Adrenal gland (tissue), 12 donors: ENCODE measurements around the gene IFT57. TPM values are rescaled to one million over a fixed set of nuclear protein-coding genes. Genes with fewer than 3 reads are reported as not detected.

ENCODE experiments used
- DNase-seq, 7 donors: peaks; one replicate each; pipeline ENCODE4 v3.0.0-alpha.2; 2019 to 2020
- H3K27ac ChIP-seq, 5 donors: fragments of 200-600 bp; sonication (generic) in 4 of 5; 1 replicate in 3 of 5; 2 replicates in 2 of 5; pipeline versions ENCODE4 v1.5.1 to v1.8.0; 2016 to 2020; ENCODE audit warnings: mild to moderate bottlenecking in 1 of 5
- H3K27me3 ChIP-seq: fragments of 200-600 bp; 2 replicates; pipeline ENCODE4 v1.8.0; 2021
- H3K36me3 ChIP-seq, 2 donors: fragments of 200-600 bp; replicated peaks in 1 of 2; 1 replicate in 1 of 2; 2 replicates in 1 of 2; pipeline versions ENCODE4 v1.5.1 to v1.8.0; 2018 to 2022
- H3K4me1 ChIP-seq, 2 donors: fragments of 200-600 bp; replicated peaks in 1 of 2; 1 replicate in 1 of 2; 2 replicates in 1 of 2; pipeline versions ENCODE4 v1.5.1 to v1.8.0; 2018 to 2021
- H3K4me3 ChIP-seq, 4 donors: fragments of 200-600 bp; sonication (generic) in 3 of 4; one replicate each; pipeline ENCODE4 v1.5.1; 2016 to 2018
- H3K9me3 ChIP-seq, 3 donors: fragments of 200-600 bp; sonication (generic) in 1 of 3; replicated peaks in 1 of 3; 1 replicate in 2 of 3; 2 replicates in 1 of 3; pipeline versions ENCODE4 v1.5.1 to v1.8.0; 2016 to 2021
- POLR2A ChIP-seq, 2 donors: fragments of 450-650 bp; IDR thresholded peaks; one replicate each; pipeline ENCODE4 v1.6.1; 2017; ENCODE audit warnings: antibody characterized with exemption in 2 of 2, mild to moderate bottlenecking in 2 of 2, moderate library complexity in 1 of 2
- WGBS, 4 donors: extraction: QIAGEN DNeasy Blood & Tissue Kit in 2 of 4; methylation state at CpG; one replicate each; pipeline versions ENCODE4 v1.1.5 to v1.1.7; 2013 to 2017; 5-methylcytosine and 5-hydroxymethylcytosine counted together
- intact Hi-C, 2 donors: fragments of 100-400 bp; cut with DNase I; formaldehyde crosslinking; loops; one replicate each; pipeline versions ENCODE4 v1.14.1 to v1.15.0; 2022 to 2023
- polyA plus RNA-seq, 3 donors: library from polyadenylated mRNA; stranded (reverse); fragments of 200-250 nt in 2 of 3; fragments of 350-450 nt in 1 of 3; fragmentation: Illumina TruSeq in 1 of 3; extraction: RNeasy Lipid Tissue Mini Kit (QIAGEN cat#74804) in 1 of 3; gene quantifications; one replicate each; pipeline ENCODE4 v1.2.3, GENCODE V29; 2013 to 2014
- total RNA-seq, 9 donors: library from RNA; depleted of rRNA in 4 of 9; stranded (reverse); fragments of >200 nt in 4 of 9; fragments of 120-200 nt in 1 of 9; fragmentation: NEBNext Ultra II Directional in 1 of 9; extraction: Animal tissue kit (Norgen Biotek cat#: 25700) in 1 of 9; gene quantifications; one replicate each; pipeline versions ENCODE4 v1.1.0 to v1.2.4, GENCODE V29; 2013 to 2023
- TF ChIP-seq, protein P1 (sequence below), 6 experiments: fragments of 450-650 bp in 4 of 6; fragments of 200-600 bp in 2 of 6; sonication (generic) in 1 of 6; IDR thresholded peaks; 1 replicate in 5 of 6; 2 replicates in 1 of 6; pipeline versions ENCODE4 v1.5.1 to v1.8.0; 2016 to 2021; ENCODE audit warnings: antibody characterized with exemption in 6 of 6, mild to moderate bottlenecking in 2 of 6, moderate library complexity in 1 of 6
- donor health status: healthy with polysubstance abuse.
- donor health status: Bipolar disorder and iron deficiency.
- donor health status: DM: yes; HTN: yes; CAD: no.
- donor health status: DM: no; HTN: no; CAD: no.
- donor health status: DM: no; HTN: no; CAD: no.
- donor health status: DM: yes; HTN: yes; CAD: no.

IFT57 gene
- total and polyA plus RNA-seq, 12 donors: 16.1 to 61.9 (median 50.5) TPM

DNA sequence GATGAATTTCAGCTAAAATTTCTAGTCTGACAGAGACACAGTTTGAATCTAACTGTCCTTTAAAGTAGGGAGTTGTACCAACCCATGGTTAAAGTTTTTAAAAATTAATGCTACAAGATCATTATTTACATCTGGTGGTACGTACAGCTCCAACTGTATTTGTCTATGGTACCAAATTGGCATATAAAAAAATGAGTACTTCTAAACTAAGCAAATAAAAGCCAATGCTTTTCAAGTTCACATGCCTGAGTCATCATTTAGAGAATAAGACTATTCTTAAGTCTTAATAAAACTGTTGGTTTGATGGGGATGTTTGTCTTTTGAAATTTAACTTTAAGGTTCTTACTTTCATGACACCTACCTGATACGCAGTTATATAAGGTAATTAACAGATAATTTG lies 21.0 kb upstream of the IFT57 start:
- H3K27ac ChIP-seq: no peak overlapping the region
- DNase-seq: no peak
- no peaks in the 10 kb centered on the region for H3K27me3 ChIP-seq
- TF ChIP-seq POLR2A (IDR thresholded peaks at IDR 0.05): no peak
- TF ChIP-seq, protein P1, sequence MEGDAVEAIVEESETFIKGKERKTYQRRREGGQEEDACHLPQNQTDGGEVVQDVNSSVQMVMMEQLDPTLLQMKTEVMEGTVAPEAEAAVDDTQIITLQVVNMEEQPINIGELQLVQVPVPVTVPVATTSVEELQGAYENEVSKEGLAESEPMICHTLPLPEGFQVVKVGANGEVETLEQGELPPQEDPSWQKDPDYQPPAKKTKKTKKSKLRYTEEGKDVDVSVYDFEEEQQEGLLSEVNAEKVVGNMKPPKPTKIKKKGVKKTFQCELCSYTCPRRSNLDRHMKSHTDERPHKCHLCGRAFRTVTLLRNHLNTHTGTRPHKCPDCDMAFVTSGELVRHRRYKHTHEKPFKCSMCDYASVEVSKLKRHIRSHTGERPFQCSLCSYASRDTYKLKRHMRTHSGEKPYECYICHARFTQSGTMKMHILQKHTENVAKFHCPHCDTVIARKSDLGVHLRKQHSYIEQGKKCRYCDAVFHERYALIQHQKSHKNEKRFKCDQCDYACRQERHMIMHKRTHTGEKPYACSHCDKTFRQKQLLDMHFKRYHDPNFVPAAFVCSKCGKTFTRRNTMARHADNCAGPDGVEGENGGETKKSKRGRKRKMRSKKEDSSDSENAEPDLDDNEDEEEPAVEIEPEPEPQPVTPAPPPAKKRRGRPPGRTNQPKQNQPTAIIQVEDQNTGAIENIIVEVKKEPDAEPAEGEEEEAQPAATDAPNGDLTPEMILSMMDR (IDR thresholded peaks at IDR 0.05): no peak
- WGBS, 4 donors: 90 to 94% (median 92%) methylated on average over 2 of the region's 2 CpGs
- intact Hi-C loops: no loop called here
- H3K9me3 ChIP-seq: no peaks in the 10 kb centered on the region
- no peaks in the 10 kb centered on the region for H3K4me1 ChIP-seq
- H3K36me3 ChIP-seq: no peaks in the 10 kb centered on the region
- H3K4me3 ChIP-seq: no peak overlapping the region

GRCh38 chr3:108242776-108243175 lies 20.6 kb upstream of the IFT57 start:
- Histone ChIP-seq H3K4me3 (no peak overlapping the region), H3K9me3 (no peaks in the 10 kb centered on the region), H3K4me1 (no peaks in the 10 kb centered on the region), H3K36me3 (no peaks in the 10 kb centered on the region), H3K27ac (no peak overlapping the region), H3K27me3 (no peaks in the 10 kb centered on the region)
- intact Hi-C loops: no loop called here
- no peak for DNase-seq
- TF ChIP-seq POLR2A (IDR thresholded peaks at IDR 0.05): no peak
- TF ChIP-seq, protein P1 (IDR thresholded peaks at IDR 0.05): no peak

GRCh38 chr3:108241721-108242120 lies 19.5 kb upstream of the IFT57 start:
- WGBS, 4 donors: 87 to 96% (median 92%) methylated on average over 4 to 6 of the region's 6 CpGs
- Histone ChIP-seq H3K27ac (no peak overlapping the region), H3K4me3 (no peak overlapping the region), H3K27me3 (no peaks in the 10 kb centered on the region), H3K4me1 (no peaks in the 10 kb centered on the region), H3K36me3 (no peaks in the 10 kb centered on the region), H3K9me3 (no peaks in the 10 kb centered on the region)
- intact Hi-C loops: no loop called here
- DNase-seq: no peak
- TF ChIP-seq, protein P1 (IDR thresholded peaks at IDR 0.05): no peak
- TF ChIP-seq POLR2A (IDR thresholded peaks at IDR 0.05): no peak

DNA sequence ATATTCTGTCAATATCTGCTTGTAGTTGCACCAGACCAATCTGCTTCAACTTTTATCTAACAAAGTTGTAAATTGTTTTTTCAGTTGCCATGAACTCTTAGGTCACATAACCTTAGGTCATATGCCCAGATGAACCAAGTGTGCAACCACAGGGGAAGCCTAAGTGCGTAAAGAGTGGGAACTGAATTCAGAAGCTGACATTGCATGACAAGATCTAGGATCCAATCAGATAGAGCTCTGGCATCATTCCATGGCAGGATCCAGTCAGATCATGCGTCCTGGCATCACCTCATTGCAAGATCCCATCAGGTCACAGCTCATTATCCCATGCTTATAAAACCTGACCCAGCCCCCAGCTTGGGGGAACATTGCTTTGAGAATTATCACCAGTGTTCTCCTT lies 18.9 kb upstream of the IFT57 start:
- Histone ChIP-seq H3K9me3 (no peaks in the 10 kb centered on the region), H3K27ac (no peak overlapping the region), H3K27me3 (no peaks in the 10 kb centered on the region), H3K4me1 (no peaks in the 10 kb centered on the region), H3K36me3 (no peaks in the 10 kb centered on the region), H3K4me3 (no peak overlapping the region)
- DNase-seq: no peak
- intact Hi-C loops: no loop called here
- no peak for TF ChIP-seq POLR2A (IDR thresholded peaks at IDR 0.05)
- TF ChIP-seq, protein P1 (IDR thresholded peaks at IDR 0.05): no peak
- 85 to 96% (median 89%) methylated on average over 2 of the region's 2 CpGs for WGBS, 4 donors
